ENCODE data around the gene SPSB4.

DNA sequence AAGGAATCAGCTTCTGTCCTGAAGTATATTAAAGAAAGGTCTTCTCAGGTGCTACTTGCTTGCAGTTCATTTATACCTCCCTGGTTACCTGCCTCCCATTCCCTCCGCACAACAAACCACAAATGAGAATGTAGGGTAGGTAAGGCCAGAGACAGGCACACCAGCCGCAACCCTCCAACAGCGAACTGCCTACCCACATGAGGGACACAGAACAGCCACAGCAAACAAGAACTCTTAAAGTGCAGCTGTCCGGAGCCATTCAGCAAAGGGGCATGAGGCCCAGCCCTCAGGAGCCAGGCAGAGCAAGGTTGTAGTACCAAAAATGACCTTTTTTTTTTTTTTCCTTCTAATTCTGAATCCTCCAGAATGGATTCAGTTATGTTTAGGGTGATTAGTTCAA lies 52.4 kb downstream of the SPSB4 start:
- TF ChIP-seq, protein P1, sequence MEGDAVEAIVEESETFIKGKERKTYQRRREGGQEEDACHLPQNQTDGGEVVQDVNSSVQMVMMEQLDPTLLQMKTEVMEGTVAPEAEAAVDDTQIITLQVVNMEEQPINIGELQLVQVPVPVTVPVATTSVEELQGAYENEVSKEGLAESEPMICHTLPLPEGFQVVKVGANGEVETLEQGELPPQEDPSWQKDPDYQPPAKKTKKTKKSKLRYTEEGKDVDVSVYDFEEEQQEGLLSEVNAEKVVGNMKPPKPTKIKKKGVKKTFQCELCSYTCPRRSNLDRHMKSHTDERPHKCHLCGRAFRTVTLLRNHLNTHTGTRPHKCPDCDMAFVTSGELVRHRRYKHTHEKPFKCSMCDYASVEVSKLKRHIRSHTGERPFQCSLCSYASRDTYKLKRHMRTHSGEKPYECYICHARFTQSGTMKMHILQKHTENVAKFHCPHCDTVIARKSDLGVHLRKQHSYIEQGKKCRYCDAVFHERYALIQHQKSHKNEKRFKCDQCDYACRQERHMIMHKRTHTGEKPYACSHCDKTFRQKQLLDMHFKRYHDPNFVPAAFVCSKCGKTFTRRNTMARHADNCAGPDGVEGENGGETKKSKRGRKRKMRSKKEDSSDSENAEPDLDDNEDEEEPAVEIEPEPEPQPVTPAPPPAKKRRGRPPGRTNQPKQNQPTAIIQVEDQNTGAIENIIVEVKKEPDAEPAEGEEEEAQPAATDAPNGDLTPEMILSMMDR (IDR thresholded peaks at IDR 0.05; ENCODE audit: insufficient read depth, low read length, poor library complexity, severe bottlenecking) = no peak
- no peak for TF ChIP-seq EZH2phosphoT487 (conservative IDR thresholded peaks at IDR 0.05; ENCODE audit: low read length)
